ENCODE results near the gene FAM20B.

DNA sequence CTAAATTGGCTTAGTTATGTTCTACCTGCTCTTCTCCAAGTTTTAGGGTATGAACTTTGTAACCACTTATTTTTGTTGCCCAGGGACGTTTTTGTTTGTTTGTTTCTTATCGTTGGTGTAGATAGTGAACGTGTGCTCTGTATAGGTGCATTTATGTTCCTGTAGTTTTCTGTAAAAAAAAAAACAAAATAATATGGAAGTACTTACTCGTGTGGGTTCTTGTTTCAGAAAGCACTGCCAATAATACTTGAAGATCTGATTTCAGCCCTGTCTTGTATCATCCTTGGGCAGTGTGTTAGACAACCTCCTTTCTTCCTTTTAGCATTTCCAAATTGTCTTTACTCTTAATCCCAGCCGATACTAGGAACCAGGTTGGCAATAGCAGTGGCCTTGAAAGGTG is 4.4 kb downstream of the FAM20B start:
- TF ChIP-seq CTCF (IDR thresholded peaks at IDR 0.05) = no peak
- TF ChIP-seq POLR2A (IDR thresholded peaks at IDR 0.05) = no peak

Measured in adrenal gland (tissue), 5 donors.